Neural cell (in vitro differentiated cells): ENCODE data around the gene RYR3. TPM values are rescaled to one million over a fixed set of nuclear protein-coding genes. Genes with fewer than 3 reads are reported as not detected.

Experiments used
- H2AFZ ChIP-seq: fragments of 200-600, 300-800 bp; sonication (generic), shearing (Covaris generic); 2 replicates; pipeline ENCODE4 v1.6.0; 2014; ENCODE audit warnings: low read depth, mild to moderate bottlenecking, antibody characterized with exemption, low read length, moderate library complexity
- H3F3A ChIP-seq: fragments of 200-600 bp; shearing (Covaris generic); 2 replicates; pipeline ENCODE4 v1.6.1; 2016; ENCODE audit warnings: mild to moderate bottlenecking, moderate library complexity, mixed read lengths, antibody characterized with exemption, low read length; ENCODE audit not compliant: insufficient read depth, poor library complexity, severe bottlenecking
- H3K27ac ChIP-seq: fragments of 200-600, 300-800 bp; sonication (generic), shearing (Covaris generic); 2 replicates; pipeline ENCODE4 v1.5.1; 2014; ENCODE audit warnings: mild to moderate bottlenecking, low read length, moderate library complexity
- H3K27me3 ChIP-seq: fragments of 300-800, 200-600 bp; sonication (generic), shearing (Covaris generic); 2 replicates; pipeline ENCODE4 v1.6.0; 2014; ENCODE audit warnings: mild to moderate bottlenecking, low read depth, low read length, moderate library complexity; ENCODE audit not compliant: insufficient read depth
- H3K36me3 ChIP-seq: fragments of 300-800, 200-600 bp; sonication (generic), shearing (Covaris generic); 2 replicates; pipeline ENCODE4 v1.5.1; 2014; ENCODE audit warnings: mild to moderate bottlenecking, antibody characterized with exemption, low read length, moderate library complexity; ENCODE audit not compliant: insufficient read depth
- H3K4me2 ChIP-seq: fragments of 300-800, 200-600 bp; sonication (generic), shearing (Covaris generic); 2 replicates; pipeline ENCODE4 v1.6.0; 2014; ENCODE audit warnings: mild to moderate bottlenecking, low read length
- H3K4me3 ChIP-seq: fragments of 300-800, 200-600 bp; sonication (generic), shearing (Covaris generic); 2 replicates; pipeline ENCODE4 v1.5.1; 2014; ENCODE audit warnings: mild to moderate bottlenecking, low read length, moderate library complexity
- H3K79me2 ChIP-seq: fragments of 200-600 bp; shearing (Covaris generic); replicated peaks from 2 replicates; pipeline ENCODE4 v1.6.0; 2014; ENCODE audit warnings: mild to moderate bottlenecking, low read length, moderate library complexity; ENCODE audit not compliant: insufficient read depth
- H3K9ac ChIP-seq: fragments of 300-800, 200-600 bp; sonication (generic), shearing (Covaris generic); 2 replicates; pipeline ENCODE4 v1.6.1; 2016; ENCODE audit warnings: mild to moderate bottlenecking, low read length, mixed read lengths
- H3K9me2 ChIP-seq: fragments of 200-600 bp; shearing (Covaris generic); 2 replicates; pipeline ENCODE4 v1.6.1; 2016; ENCODE audit warnings: mild to moderate bottlenecking, low read length, mixed read lengths; ENCODE audit not compliant: insufficient read depth
- H3K9me3 ChIP-seq: fragments of 200-600, 300-800 bp; sonication (generic), shearing (Covaris generic); 2 replicates; pipeline ENCODE4 v1.6.1; 2016; ENCODE audit warnings: mild to moderate bottlenecking, mixed run types, low read length, moderate library complexity, mixed read lengths
- H4K20me1 ChIP-seq: fragments of 200-600 bp; shearing (Covaris generic); 2 replicates; pipeline ENCODE4 v1.6.1; 2016; ENCODE audit warnings: mild to moderate bottlenecking, mixed run types; ENCODE audit not compliant: insufficient read depth
- EP300 ChIP-seq: fragments of 450-650 bp; conservative IDR thresholded peaks from 2 replicates; pipeline ENCODE4 v1.6.1; 2014; ENCODE audit warnings: antibody characterized with exemption, mild to moderate bottlenecking, moderate library complexity; ENCODE audit not compliant: poor library complexity, severe bottlenecking
- EZH2 ChIP-seq: fragments of 200-600, 300-800 bp; shearing (Covaris generic), sonication (generic); IDR thresholded peaks from 2 replicates; pipeline ENCODE4 v1.6.1; 2014; ENCODE audit warnings: antibody characterized with exemption, low read length, borderline replicate concordance, mild to moderate bottlenecking; ENCODE audit not compliant: insufficient read depth, poor library complexity, severe bottlenecking
- MXI1 ChIP-seq: fragments of 450-650 bp; conservative IDR thresholded peaks from 2 replicates; pipeline ENCODE4 v1.6.1; 2014; ENCODE audit warnings: antibody characterized with exemption, mild to moderate bottlenecking; ENCODE audit not compliant: poor library complexity, severe bottlenecking
- POLR2AphosphoS5 ChIP-seq: IDR thresholded peaks from 2 replicates; pipeline ENCODE4 v1.6.1; 2012
- RAD21 ChIP-seq: fragments of 450-650 bp; conservative IDR thresholded peaks from 2 replicates; pipeline ENCODE4 v1.6.1; 2014; ENCODE audit warnings: antibody characterized with exemption, mild to moderate bottlenecking, moderate library complexity
- SMC3 ChIP-seq: fragments of 450-650 bp; conservative IDR thresholded peaks from 2 replicates; pipeline ENCODE4 v1.6.1; 2014; ENCODE audit warnings: antibody characterized with exemption, mild to moderate bottlenecking, moderate library complexity; ENCODE audit not compliant: poor library complexity
- TAF1 ChIP-seq: IDR thresholded peaks from 2 replicates; pipeline ENCODE4 v1.6.1; 2012; ENCODE audit warnings: low read depth
- polyA plus RNA-seq: library from polyadenylated mRNA; depleted of rRNA; stranded (reverse); fragments of >200 nt; gene quantifications from 2 replicates; pipeline ENCODE4 v1.2.3, GENCODE V29; 2014
- TF ChIP-seq, protein P1 (sequence below): fragments of 450-650 bp; IDR thresholded peaks from 2 replicates; pipeline ENCODE4 v1.5.1; 2014; ENCODE audit warnings: antibody characterized with exemption, mild to moderate bottlenecking, moderate library complexity; ENCODE audit not compliant: poor library complexity, severe bottlenecking
- TF ChIP-seq, protein P2 (sequence below): IDR thresholded peaks from 2 replicates; pipeline ENCODE4 v1.6.1; 2012; ENCODE audit warnings: borderline replicate concordance

The RYR3 gene
- polyA plus RNA-seq, 1 donor from 2014 or later, result 12.6 TPM

GRCh38 chr15:33539825-33540573 is 229.2 kb downstream of the RYR3 start:
- no peak overlapping the region for H3K27ac ChIP-seq
- no peaks in the 10 kb centered on the region for H3K36me3 ChIP-seq
- no peak overlapping the region for H2AFZ ChIP-seq
- no peaks in the 10 kb centered on the region for H3F3A ChIP-seq
- H3K9me2 ChIP-seq, result no peaks in the 10 kb centered on the region
- no peaks in the 10 kb centered on the region for H3K9me3 ChIP-seq
- H3K27me3 ChIP-seq, result no peaks in the 10 kb centered on the region
- H3K4me2 ChIP-seq, result no peak overlapping the region
- TF ChIP-seq EZH2 (no peak), SMC3 (no peak), EP300 (no peak), TAF1 (no peak), MXI1 (no peak), RAD21 (no peak)
- TF ChIP-seq, protein P1, sequence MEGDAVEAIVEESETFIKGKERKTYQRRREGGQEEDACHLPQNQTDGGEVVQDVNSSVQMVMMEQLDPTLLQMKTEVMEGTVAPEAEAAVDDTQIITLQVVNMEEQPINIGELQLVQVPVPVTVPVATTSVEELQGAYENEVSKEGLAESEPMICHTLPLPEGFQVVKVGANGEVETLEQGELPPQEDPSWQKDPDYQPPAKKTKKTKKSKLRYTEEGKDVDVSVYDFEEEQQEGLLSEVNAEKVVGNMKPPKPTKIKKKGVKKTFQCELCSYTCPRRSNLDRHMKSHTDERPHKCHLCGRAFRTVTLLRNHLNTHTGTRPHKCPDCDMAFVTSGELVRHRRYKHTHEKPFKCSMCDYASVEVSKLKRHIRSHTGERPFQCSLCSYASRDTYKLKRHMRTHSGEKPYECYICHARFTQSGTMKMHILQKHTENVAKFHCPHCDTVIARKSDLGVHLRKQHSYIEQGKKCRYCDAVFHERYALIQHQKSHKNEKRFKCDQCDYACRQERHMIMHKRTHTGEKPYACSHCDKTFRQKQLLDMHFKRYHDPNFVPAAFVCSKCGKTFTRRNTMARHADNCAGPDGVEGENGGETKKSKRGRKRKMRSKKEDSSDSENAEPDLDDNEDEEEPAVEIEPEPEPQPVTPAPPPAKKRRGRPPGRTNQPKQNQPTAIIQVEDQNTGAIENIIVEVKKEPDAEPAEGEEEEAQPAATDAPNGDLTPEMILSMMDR, result no peak
- TF ChIP-seq, protein P2, sequence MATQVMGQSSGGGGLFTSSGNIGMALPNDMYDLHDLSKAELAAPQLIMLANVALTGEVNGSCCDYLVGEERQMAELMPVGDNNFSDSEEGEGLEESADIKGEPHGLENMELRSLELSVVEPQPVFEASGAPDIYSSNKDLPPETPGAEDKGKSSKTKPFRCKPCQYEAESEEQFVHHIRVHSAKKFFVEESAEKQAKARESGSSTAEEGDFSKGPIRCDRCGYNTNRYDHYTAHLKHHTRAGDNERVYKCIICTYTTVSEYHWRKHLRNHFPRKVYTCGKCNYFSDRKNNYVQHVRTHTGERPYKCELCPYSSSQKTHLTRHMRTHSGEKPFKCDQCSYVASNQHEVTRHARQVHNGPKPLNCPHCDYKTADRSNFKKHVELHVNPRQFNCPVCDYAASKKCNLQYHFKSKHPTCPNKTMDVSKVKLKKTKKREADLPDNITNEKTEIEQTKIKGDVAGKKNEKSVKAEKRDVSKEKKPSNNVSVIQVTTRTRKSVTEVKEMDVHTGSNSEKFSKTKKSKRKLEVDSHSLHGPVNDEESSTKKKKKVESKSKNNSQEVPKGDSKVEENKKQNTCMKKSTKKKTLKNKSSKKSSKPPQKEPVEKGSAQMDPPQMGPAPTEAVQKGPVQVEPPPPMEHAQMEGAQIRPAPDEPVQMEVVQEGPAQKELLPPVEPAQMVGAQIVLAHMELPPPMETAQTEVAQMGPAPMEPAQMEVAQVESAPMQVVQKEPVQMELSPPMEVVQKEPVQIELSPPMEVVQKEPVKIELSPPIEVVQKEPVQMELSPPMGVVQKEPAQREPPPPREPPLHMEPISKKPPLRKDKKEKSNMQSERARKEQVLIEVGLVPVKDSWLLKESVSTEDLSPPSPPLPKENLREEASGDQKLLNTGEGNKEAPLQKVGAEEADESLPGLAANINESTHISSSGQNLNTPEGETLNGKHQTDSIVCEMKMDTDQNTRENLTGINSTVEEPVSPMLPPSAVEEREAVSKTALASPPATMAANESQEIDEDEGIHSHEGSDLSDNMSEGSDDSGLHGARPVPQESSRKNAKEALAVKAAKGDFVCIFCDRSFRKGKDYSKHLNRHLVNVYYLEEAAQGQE, result no peak
- H4K20me1 ChIP-seq, result no peaks in the 10 kb centered on the region
- H3K79me2 ChIP-seq, result no peaks in the 10 kb centered on the region
- no peak overlapping the region for H3K9ac ChIP-seq
- no peak overlapping the region for H3K4me3 ChIP-seq

GRCh38 chr15:33543957-33544356 is 233.2 kb downstream of the RYR3 start:
- Histone ChIP-seq H2AFZ (no peak overlapping the region), H3K9me2 (no peaks in the 10 kb centered on the region), H3K79me2 (no peaks in the 10 kb centered on the region), H3K36me3 (no peaks in the 10 kb centered on the region), H3K9me3 (no peaks in the 10 kb centered on the region), H4K20me1 (no peaks in the 10 kb centered on the region), H3K4me2 (no peak overlapping the region), H3F3A (no peaks in the 10 kb centered on the region), H3K27me3 (no peaks in the 10 kb centered on the region), H3K4me3 (no peak overlapping the region), H3K9ac (no peak overlapping the region), H3K27ac (no peak overlapping the region)
- TF ChIP-seq, protein P2, result no peak
- TF ChIP-seq EP300 (no peak), POLR2AphosphoS5 (no peak), EZH2 (no peak), TAF1 (no peak), MXI1 (no peak)
